Inferior parietal cortex (tissue), 1 donor: ENCODE results near the gene ZNF518B.

ENCODE experiments used
- DNase-seq: peaks from one replicate; pipeline ENCODE4 v3.0.0-alpha.2; 2016; ENCODE audit errors: extremely low spot score

ZNF518B gene

GRCh38 chr4:10457255-10457801 is at the start of gene ZNF518B:
Gene ZNF518B, minus strand, starts transcription at chr4:10457426. Its CDS starts 11,098 bp downstream, at chr4:10446328.
- DNase-seq = peak; percentile 53

- no peak for DNase-seq
These were observed 48.9 kb upstream of the ZNF518B start for GRCh38 chr4:10506077-10506476.

- no peak for DNase-seq
These were observed 47.4 kb upstream of the ZNF518B start for GRCh38 chr4:10504570-10505179.

DNA sequence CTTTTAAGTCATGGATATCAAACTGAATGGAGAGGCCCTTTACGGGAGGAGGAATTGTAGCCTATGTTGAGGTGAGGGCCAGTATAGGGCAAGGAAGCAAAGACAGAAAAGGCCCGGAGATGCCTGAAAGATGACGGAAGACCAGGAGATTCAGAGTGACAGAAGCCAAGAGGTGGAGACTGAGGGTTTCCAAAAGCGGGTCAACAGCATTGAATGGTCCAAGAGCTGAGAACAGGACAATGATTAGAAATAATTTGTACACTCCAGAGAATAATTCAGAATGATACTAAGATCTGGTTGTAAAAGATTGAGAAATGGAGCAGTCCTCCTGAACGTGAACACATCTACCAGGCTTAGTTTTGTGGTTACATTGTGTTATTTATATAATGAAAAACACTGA is 45.5 kb upstream of the ZNF518B start:
- DNase-seq = no peak

- DNase-seq = no peak
These were observed 43.5 kb upstream of the ZNF518B start for GRCh38 chr4:10500776-10501175.

DNA sequence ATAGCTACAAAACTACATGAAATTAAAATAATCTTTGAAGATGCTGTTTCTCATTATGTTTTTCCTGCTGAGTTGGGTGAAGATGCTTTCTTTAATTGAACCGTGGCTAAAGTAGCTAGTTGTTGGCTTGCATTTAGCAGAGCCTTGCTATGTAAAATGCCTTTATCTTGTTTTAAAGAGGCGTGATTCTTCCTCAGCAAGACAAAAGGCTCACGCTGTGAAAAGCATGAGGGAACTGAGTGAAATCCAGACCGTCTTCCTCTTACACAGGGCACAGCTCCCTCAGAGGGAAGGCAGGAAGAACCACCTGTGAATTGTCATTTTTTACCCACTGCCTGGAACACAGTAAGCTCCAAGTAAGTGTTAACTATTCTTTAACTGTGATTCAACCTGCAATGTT is 39.0 kb upstream of the ZNF518B start:
- DNase-seq = no peak

DNA sequence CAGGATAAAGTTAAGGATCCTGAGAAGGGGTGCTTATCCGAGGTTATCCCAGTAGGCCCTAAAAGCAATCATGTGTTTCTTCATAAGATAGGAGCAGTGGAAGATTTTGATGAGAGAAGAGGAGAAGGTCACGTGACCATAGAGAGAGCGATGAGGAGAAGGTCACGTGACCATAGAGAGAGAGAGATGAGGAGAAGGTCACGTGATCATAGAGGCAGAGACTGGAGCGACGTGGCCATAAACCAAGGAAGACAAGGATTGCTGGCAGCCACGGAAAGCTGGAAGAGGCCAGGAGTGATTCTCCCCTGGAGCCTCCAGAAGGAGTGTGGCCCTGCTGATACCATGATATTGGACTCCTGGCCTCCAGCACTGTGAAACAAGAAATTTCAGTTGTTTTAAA is 38.4 kb upstream of the ZNF518B start:
- no peak for DNase-seq

DNA sequence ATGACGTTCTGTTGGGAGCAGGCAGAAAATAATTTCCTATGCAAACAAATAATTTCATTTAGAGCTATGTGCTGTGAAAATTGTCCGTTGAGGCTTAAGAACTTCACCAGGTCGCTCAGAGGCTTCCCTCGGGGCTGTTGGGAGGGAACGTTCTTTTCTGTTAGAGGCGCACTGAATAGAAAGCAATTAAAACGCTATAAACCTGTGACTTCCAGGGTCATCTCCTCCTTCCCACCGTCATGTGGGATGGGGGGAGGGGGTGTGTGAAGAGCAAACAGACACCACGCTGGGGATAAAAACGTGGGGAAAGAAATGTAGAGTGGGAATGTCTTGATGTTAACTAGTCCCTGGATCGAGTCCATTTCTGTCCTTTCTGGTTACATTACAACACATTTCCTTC is 35.2 kb upstream of the ZNF518B start:
- DNase-seq = no peak

- no peak for DNase-seq
These were observed 34.2 kb upstream of the ZNF518B start for GRCh38 chr4:10491401-10491800.

GRCh38 chr4:10490996-10491395 is 33.8 kb upstream of the ZNF518B start:
- DNase-seq = no peak

GRCh38 chr4:10482913-10483312 is 25.7 kb upstream of the ZNF518B start:
- no peak for DNase-seq

DNA sequence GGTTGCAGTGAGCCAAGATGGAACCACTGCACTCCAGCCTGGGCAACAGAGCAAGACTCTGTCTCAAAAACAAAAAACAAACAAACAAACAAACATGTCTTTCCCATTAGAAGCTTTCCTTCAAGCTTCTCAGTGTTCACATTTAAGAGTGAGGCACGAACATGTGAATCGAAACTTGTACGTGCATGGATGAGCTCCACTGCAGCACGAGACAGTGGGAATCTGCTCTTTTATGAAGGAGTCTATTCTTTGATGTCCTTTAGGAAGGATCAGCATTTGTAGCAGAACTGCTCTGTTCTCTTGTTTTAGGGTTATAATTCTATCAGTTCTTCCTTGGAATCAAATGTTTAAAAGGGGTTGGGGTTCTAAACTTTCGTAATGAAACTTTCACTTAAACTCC is 23.4 kb upstream of the ZNF518B start:
- no peak for DNase-seq

- DNase-seq = no peak
These were observed 21.4 kb upstream of the ZNF518B start for GRCh38 chr4:10478621-10479020.

GRCh38 chr4:10470505-10470904 is 13.3 kb upstream of the ZNF518B start:
- no peak for DNase-seq

GRCh38 chr4:10466161-10466560 is 8.9 kb upstream of the ZNF518B start:
- no peak for DNase-seq

DNA sequence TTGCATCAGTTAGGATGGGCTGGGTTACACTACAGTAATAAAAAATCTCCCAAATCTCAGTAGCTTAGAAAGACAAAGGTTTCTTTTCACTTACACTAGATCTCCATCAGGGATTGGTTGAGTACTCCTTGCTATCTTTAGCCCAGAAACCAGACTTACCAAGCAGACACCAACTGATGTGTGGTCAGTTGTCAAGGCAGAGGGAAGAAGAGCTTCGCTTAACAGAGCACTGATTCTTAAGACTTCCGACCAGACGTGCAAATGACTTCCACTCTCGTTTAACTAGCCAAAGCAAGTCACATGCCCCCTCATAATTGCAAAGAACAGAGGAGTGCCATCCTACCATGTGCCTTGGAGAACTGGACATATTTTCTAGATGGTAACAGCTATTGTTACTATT is 5.7 kb upstream of the ZNF518B start:
- DNase-seq = no peak

DNA sequence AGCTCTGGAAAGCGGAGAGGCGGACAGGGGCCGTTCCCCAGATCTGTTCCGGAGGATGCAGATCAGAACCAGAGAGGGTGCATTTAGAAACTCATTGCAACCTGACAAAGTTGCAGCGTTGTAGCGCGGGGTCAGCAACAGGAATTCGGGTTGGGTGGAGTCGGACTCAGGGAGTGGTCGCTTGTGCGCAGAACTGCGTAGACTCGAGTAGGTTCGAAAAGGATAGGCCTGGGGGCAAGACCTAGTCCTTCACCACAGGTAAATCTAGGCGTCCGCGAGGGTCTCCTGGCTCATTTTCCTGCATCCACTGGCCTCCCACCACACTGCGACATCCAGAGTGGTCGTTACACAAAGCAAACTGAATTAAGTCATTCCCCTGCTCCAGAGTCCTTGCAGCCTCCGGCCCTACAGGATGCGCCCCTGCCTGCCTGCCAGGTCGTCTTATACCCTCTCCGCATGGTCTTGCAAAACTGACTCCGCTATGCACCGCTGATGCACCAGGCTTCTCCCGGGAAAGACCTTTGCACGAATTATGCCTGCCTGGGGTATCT is 4.7 kb upstream of the ZNF518B start:
- no peak for DNase-seq

GRCh38 chr4:10461091-10461849 is 4.0 kb upstream of the ZNF518B start:
- DNase-seq = no peak

DNA sequence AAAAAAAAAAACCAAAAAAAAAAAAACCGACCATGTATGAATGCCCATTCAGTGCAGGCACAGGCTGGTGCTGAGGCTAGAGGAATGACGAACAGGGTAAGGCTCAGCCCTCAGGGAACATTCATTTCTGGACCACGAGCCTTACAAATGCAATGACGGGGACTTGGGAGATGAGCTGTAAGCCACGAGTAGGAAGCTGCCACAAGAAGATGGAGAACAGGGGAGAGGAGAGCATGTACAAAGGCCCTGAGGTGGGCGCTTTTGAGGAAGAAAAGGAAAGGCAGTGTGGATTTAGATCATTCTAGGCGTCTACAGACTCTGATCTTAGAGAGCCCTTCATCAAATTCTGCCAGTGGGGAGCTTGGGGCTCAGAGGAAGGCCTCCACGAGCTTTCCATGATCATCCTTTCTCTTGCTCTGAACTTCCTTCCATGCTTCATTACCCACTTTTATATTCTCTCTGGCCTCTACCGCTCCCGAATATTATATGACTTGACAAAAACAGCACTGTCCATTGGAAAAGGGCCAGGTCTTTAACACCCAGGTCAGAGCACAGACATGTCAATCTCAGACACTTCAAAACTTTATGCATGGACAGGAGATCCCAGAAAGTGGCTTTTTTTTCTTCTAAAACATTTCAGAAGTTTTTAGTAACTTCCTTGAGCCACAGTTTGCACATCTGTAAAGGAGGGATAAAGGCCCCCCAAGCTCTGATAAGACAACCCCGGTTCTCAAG is 3.3 kb upstream of the ZNF518B start:
- no peak for DNase-seq

DNA sequence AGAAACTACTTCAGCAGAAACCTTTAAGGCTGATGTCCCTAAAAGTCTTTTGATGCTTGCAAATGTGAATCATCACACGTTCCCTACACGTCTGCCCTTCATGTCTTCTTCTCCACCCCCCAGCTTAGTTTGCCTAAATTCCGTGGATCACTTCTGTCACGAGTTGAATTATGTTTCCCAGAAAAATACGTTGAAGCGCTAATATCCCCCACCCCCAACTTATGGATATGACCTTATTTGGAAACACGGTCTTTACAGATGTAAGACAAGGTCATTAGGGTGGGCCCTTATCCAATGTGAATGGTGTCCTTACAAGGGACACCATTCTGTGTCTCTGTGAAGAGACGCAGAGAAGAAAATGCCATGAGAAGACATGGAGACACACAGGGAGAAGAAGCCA is 2.1 kb upstream of the ZNF518B start:
- no peak for DNase-seq

DNA sequence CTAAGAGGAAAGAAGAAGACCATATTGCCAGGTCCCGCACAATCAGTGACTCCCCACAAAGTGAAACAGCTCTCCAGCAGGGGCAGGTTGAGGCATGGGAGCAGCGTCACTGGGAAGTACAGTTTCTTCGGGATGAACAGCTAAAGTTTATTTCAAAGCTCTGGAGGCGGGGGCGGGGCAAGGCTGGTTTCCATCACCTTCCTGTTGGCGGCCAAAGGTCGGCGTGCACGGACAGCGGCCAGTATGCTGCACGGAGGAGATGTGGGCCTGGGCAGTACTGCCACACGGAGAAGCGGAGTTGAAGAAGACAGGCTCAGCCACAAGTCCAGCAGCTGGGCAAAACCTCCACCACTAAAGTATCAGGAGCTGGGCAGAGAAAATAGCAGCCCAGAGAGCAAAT is 951 bp upstream of the ZNF518B start:
- DNase-seq = no peak

- DNase-seq = no peak
These were observed 501 bp downstream of the ZNF518B start for GRCh38 chr4:10456595-10457254.
